HG03280 (cell line): Measurements from ENCODE around the gene ENO1.
"Not testable (repeated sequence)": the region's sequence is repeated elsewhere in the genome, so short reads cannot be mapped to it uniquely, and the experiment has no call there.

Source experiments
- ATAC-seq: cut with Tn5 transposase; IDR thresholded peaks from one replicate; pipeline ENCODE4 v1.9.1; 2021; ENCODE audit warnings: mild to moderate bottlenecking, moderate library complexity; ENCODE audit not compliant: unreplicated experiment

ENO1 gene

DNA sequence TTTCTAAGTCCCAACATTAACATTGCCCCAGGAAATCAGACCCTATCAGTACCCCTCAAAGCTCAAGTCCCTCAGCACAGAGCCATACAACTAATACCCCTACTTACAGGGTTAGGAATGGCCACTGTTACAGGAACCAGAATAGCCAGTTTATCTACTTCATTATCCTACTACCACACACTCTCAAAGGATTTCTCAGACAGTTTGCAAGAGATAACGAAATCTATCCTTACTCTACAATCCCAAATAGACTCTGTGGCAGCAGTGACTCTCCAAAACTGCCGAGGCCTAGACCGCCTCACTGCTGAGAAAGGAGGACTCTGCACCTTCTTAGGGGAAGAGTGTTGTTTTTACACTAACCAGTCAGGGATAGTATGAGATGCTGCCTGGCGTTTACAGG is 19.0 kb upstream of the ENO1 start:
- not testable (repeated sequence) for ATAC-seq

DNA sequence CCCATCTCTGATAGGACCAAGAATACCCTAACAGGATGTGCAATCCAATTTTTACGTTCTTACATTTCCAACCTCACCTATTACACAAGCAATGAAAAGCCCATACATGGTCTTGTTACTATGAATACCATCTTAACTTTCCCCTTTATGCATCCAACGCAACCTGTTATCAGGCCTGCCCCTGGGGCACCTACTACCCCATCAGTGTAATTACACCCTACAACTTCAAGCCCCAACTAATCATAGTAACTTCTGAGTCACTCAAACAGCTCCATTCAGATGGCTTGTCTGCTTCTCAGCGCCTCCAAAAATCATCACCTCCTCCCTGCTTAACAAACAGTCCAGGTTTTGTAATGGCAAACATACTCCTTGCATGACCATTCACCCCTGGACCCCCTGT is 18.3 kb upstream of the ENO1 start:
- ATAC-seq = not testable (repeated sequence)

DNA sequence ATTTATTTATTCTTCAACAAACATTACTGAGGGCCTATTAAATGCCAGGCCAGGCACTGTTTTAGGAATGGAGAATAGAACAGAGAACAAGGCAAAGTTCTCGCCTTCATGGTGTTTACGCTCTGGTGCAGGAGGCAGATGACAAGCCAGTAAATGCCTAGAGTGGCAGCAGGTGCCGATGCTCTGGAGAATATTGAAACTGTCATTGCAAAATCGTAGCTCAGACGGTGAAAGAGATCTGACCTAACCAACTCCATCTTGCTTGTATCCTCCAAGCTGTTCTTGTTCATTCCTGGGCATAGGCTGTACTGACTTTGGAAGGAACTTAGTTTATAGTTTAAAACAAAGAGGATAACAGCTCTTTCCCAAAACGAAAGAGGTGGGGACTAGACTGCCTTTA is 13.5 kb upstream of the ENO1 start:
- ATAC-seq = no peak

DNA sequence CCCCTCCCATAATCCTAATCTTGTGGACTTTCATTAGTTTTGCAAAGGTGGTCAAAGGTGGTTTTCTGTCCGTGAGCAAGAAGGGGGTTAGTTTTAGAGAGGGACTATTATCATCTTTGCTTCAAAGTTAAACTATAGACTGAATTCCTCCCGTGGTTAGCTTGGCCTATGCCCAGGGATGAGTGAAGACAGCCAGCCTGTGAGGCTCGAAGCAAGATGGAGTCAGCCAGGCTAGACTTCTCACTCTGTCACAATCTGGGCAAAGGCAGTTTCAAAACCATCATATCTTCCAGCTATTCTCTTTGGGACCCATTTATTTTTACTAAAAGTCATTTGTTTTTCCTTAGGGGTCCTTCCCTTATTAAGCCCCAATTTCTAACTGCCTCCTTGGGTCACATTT is 12.9 kb upstream of the ENO1 start:
- no peak for ATAC-seq

DNA sequence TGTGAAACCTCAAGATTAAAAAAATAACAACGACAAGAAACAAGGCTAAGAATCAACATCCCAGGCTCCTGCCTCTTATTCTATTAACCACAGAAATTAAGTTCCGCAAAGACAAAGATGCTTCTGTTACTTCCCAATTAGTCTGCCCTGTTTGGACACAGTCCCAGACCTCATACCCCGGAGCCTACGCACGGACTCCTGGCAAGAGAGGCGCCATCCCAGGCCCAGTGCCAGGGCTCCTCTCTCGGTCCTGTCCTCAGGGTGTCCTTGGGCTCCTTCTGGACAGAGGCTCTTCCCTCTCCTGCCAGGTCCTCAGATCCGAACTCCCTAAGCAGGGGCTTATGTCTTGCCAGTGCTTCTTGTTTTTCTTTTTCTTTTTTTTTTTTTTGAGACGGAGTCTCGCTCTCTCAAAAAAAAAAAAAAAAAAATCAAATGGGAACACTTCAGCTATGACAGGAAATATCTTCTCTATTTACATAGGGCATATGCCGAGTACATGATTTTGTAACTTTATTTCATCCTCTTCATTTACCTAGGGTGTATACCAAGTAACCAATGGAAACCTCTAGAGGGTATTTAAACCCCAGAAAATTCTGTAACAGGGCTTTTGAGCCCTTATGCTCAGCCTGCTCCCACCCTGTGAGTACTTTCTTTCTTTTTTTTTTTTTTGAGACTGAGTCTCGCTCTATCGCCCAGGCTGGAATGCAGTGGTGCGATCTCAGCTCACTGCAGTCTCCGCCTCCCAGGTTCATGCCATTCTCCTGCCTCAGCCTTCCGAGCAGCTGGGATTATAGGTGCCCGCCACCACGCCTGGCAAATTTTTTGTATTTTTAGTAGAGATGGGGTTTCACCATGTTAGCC is 11.7 kb upstream of the ENO1 start:
- no peak for ATAC-seq

DNA sequence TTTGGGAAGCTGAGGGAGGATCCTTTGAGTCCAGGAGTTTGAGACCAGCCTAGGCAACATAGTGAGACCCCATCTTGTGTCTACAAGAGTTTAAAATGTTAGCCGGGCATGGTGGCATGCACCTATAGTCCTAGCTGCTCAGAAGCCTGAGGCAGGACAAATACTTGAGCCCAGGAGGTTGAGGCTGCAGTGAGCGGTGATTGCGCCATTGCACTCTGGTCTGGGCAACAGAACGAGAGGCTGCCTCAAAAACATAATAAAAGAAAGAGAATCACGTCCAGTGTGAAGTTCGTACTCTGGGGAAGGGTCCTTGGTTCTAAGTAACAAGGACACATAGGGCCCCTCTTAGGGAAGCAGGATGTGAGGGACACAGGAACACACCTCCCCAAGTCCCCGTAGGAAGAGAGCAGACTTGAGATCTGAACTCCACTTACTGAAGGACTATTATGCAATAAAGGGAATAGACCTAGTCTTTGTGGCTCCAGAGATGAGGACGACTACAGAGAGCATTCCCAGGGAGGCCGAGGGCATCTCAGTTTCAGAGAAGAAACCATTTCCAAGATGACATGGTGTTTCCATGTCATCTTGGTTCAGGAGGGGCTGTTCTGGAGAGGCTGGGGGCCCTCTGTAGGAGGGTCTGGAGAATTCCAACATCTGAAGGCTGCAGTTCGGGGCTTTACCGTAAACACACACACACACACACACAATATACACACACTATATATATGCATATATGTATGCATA is 10.8 kb upstream of the ENO1 start:
- ATAC-seq = no peak

DNA sequence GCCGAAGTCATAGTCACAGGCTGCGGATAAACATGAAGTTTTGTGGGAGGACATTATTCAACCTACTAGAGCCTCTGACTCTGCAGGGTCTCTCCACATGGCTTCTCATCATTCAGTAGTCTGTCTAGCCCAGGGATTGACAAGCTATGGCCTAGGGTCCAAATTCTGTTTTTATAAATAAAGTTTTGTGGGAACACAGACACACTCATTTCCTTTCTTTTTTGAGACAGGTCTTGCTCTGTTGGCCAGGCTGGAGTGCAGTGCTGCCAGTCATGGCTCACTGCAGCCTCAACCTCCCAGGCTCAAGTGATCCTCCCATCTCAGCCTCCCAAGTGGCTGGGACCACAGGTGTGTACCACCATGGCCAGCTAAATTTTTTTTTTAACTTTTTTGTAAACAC is 8.1 kb upstream of the ENO1 start:
- no peak for ATAC-seq

DNA sequence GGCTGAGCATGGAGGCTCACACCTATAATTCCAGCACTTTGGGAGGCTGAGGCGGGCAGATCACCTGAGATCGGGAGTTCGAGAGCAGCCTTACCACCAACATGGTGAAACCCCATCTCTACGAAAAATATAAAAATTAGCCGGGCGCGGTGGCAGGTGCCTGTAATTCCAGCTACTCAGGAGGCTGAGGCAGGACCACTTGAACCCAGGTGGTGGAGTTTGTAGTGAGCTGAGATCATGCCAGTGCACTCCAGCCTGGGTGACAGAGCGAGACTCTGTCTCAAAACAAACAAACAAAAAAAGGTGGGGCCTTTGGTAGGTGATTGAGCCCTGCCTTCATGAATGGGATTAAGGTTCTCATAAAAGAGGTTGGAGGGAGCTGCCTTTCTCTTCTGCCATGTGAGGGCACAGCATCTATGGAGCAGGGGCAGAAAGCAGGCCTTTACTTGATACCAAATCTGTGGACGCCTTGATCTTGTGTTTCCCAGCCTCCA is 7.6 kb upstream of the ENO1 start:
- not testable (repeated sequence) for ATAC-seq

DNA sequence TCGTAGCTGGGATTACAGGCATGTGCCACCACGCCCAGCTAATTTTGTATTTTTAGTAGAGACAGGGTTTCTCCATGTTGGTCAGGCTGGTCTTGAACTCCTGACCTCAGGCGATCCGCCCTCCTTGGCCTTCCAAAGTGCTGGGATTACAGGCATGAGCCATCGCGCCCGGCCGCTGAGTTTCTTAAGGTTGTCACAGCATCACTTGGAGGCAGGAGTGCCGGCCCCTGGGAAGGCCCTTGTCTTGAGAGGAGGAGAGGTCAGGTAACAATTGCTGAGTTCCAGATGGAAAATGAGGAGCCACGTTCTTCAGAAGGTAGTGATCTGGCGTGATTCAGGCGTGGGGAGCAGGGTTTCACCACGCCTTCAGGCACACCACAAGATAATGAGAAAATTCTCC is 5.6 kb upstream of the ENO1 start:
- ATAC-seq = not testable (repeated sequence)

DNA sequence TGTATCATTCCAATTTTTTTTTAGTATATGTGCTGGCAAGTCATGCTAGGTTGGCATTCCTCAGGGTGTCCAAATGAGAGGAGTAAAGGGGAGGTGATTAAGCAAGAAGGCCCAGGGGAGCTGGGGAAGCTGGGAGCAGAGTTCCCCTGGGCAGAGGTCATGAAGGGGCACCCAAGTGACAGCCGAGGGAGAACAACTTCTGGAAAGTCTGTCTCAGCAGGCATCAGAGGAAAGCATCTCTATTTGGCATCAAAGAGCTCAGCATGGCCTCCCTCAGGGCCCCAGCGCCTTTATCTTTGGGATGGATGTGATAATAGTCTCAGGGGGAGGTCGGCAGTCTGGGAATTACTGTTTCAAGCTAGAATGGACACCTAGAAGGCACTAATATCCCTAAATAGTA is 5.0 kb upstream of the ENO1 start:
- no peak for ATAC-seq

DNA sequence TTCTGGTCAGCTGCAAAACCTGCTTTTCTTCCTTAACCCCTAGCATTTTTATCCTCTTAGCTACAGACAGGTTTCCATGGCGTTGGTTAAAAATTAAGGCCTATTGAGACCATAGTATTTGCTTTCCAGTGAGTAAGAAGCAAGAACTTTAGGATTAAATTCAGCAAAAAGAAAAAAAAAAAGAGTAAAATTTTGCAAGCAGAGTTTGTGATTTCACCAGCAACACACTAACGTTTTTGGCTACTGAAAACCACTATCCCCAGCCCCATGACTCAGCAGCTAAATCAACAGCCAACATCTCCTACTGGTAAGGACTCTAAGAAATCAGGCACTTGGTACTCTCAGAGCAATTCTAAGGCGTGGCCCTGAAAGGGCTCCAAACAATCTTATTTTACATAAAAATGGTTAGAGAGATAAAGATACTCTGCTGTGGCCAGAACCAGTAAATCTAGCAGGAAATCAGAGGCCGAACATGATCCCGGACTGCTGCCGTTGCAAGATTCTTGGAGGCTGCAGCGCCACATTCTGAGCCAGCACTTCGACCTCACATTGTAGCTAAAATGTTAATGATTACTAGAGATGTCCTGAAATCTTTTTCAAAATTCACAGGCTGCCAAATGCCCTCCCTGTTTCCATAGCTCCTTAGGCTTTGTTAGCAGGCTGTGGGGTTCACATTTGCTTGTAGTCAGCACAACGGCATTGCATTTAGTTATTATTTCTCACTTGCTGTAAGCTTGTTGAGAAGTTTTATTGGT is 1.6 kb upstream of the ENO1 start:
- ATAC-seq = no peak

DNA sequence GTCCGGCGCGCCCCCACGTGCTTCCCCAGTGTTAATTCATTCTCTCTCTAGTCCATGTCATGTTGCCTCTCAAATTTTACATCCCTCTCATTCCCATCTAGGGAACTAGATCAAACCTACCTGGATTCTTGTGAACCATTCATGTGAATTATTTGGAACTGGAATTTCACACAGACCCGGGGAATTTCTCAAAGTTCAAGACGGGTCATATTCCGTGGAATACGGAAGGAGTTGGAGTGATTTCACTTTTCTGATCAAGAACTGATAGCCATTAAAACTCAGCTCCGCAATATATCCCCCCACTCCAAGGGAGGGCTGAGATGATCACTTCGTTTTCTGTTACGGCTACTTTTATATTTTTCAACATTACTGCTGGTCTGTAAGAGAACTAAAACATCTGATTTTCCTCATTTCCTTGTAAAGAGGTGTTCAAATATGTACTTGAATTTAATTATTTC is 1.0 kb upstream of the ENO1 start:
- no peak for ATAC-seq

DNA sequence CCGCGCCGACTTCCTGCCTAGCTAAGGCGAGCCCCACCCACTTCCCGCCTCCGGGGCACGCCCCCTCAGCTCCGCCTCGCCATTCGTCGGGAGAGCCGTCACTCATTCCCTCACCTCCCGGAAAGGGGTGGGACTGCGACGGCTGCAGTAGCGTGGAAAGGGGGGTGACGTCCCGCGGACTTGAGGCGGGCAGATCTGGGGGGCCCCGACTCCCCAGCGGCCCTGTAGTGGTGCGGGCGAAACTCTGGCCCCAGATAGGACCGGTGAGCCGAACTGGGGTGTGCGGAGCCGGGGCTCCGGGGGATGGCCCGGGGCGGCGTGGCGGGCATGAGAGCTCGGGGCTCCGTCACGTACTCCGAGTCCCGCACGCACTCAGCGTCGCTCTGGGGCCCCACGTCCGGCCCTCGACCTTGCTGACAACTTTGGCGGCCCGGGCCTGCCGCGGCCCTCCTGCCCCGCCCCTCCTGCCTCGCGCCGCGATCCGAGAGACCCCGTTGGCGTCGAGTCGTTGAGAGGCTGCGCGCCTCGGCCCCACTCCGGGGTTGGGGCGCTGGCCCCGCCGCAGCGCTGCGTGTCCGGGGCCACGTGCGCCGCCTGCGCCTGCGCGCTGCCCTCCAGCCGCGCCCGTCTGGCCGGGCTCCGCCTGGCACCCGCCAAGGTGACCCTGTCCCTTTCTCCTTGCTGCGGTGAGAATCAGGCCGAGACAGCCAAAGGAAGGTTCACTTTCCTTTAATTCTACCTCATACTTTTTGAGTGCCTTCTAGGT is 395 bp upstream of the ENO1 start:
- ATAC-seq = peak; percentile 75

DNA sequence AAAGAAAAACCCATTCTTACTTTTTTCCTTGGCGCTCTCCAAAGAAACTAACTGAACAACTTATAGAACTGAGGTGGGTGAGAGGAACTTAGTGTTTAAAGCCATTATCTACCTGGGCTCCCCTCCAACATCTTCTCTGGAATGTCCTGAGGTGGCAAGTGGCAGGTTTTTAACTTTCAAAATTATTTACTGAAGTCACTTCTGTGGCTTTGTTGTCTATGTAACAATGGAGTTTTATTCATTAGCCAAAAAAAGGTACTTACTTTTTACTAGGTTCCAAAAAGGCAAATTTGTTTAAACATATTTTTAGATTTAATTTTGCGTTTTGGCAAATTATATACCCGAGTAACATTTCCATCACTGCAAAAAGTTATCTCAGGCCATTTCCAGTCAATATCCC is 2.4 kb downstream of the ENO1 start:
- ATAC-seq = no peak

DNA sequence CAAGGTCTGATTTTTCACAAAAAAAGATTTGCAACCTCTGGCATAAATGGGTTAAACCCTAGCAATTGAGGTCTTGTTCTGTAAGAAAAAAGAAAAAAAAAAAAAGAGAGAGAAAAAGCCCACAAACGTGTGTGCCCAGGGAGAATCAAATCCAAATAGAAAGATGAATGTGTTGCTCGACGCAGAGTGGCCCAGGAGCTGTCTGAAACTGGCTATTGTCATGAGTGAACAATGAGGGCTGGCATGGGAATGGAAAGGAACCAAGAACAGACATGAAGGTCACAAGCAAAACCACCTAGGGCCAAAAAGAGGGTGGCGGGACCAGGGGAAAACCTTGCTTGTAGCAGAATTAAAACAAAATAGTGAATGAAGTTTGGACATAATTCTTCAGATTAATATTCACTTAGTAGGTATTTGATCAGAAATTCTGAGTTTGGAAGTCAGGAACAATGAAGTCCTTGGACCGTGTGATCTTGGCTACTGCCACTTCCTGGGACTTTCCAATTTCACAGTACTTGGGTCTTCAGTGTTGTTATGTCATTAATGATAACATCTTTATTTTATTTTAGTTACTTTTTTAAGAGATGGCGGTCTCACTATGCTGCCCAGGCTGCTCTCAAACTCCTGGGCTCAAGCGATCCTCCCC is 3.1 kb downstream of the ENO1 start:
- no peak for ATAC-seq

DNA sequence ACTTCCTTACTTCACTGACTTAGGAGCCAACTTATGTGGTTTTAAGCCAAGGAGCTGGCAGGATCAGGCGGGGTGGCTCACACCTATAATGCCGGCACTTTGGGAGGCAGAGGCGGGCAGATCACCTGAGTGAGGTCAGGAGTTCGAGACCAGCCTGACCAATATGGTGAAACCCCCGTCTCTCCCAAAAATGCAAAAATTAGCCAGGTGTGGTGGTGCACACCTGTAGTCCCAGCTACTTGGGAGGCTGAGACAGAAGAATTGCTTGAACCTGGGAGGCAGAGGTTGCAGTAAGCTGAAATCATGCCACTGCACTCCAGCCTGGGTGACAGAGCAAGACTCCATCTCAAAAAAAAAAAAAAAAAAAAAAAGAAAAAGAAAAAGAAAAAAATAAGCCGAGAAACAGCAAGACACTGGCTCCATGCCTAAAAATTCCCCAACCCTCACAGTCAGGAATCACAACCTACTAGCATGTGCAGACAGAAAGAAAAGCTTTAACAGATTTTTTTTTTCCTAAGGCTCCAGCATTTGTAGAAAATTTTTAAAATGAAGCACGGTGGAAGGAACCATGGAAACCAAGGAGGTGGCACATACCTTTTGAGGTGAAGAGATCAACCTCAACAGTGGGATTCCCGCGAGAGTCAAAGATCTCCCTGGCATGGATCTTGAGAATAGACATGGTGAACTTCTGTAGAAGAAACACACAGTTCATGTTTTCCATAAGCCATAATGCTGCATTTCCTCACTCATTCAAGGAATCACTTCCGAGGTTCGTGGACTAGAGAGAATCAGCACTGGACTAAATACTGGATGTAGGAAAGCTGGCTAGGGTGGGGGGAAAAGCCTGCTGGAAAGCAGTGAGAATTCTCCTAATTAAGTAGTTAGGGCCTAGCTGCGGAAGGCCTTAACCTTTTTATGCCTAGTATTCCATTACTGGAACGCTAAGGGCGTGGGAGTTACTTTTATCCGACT is 4.0 kb downstream of the ENO1 start:
- ATAC-seq = no peak

DNA sequence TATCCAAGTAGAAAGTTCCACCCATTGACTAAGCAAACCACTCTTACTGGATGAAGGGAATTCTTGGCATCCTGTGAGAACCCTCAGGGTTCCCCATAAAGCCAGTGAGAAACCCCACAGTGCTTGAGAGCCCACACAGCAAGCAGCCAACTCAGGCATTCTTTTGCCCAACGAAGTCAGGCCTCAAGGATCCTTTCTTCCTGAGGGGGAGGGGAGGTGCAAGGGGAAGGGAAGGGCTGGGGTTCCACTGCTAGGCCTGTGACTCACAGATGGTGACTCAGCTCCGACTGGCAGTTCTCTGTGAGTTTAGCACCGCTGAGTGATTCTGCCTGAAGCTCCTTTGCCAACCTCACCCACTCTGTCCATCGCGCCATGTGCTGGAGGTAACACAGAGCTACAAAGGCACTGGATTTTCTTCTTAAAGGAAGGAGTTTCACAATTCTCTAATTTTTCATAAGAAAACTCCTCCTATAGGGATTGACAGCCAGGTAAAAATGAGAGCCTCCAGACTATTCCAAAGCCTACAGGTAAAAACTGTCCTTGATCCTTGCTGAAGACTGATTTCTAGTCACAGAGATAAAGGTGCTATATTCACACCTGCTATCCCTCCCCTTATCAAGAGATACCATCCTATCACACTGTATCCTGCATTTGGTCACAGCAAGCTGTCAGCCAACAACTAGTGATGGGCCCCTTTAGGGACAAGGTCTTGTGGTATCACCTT is 4.8 kb downstream of the ENO1 start:
- ATAC-seq = no peak

DNA sequence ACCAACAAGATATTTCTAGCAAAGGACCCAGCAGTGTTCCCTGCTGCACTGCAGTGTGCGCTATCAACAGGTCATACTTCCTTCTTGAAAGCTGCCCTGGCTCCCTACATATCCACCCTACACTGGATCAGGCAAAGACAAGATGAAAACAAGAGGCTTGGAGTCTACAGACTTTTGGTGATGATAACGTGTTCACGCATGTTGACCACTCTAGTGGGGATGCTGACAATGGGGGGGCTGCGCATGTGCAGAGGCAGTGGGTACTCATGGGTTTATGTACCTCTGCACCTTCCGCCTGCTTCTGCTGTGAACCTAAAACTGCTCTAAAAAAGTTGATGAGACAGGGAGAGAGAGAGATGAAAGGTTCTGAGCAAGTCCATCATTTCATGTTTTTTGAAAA is 5.5 kb downstream of the ENO1 start:
- no peak for ATAC-seq
